AG09309 (cell line): Measurements from ENCODE around the gene WDR27.

Source experiments
- DNase-seq: peaks from one replicate; pipeline ENCODE4 v3.0.0-alpha.2; 2010; ENCODE audit warnings: low read depth
- H3K4me3 ChIP-seq: 2 replicates; pipeline ENCODE4 v1.5.1; 2011; ENCODE audit warnings: mild to moderate bottlenecking, low read depth, low read length, moderate library complexity; ENCODE audit not compliant: control insufficient read depth
- TF ChIP-seq, protein P1 (sequence below): IDR thresholded peaks from 2 replicates; pipeline ENCODE4 v1.5.1; 2011; ENCODE audit warnings: mild to moderate bottlenecking, low read depth, low read length, inconsistent platforms; ENCODE audit not compliant: insufficient read depth, control insufficient read depth; ENCODE audit errors: missing control alignments

Gene WDR27

DNA sequence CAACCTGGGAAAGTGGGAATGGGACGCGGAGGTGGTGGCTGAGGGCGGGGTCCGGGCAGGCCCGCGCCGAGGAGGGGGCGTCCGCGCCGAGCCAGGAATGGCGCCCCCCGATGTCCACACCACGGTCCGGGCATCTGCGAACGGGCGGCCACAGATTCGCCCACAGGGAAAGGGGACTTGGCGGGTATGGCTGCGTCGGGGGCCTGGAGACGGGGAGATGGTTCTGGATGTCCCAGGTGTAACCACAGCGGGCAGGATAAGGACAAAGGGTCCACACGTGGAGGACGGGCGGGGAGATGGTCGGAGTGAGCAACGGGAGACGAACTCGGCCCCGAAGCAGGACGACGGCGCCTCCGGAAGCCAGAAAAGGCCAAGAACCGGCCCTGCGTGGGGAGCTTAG is 124.6 kb downstream of the WDR27 start:
- DNase-seq = no peak
- no peak overlapping the region for H3K4me3 ChIP-seq
- TF ChIP-seq, protein P1, sequence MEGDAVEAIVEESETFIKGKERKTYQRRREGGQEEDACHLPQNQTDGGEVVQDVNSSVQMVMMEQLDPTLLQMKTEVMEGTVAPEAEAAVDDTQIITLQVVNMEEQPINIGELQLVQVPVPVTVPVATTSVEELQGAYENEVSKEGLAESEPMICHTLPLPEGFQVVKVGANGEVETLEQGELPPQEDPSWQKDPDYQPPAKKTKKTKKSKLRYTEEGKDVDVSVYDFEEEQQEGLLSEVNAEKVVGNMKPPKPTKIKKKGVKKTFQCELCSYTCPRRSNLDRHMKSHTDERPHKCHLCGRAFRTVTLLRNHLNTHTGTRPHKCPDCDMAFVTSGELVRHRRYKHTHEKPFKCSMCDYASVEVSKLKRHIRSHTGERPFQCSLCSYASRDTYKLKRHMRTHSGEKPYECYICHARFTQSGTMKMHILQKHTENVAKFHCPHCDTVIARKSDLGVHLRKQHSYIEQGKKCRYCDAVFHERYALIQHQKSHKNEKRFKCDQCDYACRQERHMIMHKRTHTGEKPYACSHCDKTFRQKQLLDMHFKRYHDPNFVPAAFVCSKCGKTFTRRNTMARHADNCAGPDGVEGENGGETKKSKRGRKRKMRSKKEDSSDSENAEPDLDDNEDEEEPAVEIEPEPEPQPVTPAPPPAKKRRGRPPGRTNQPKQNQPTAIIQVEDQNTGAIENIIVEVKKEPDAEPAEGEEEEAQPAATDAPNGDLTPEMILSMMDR = no peak

DNA sequence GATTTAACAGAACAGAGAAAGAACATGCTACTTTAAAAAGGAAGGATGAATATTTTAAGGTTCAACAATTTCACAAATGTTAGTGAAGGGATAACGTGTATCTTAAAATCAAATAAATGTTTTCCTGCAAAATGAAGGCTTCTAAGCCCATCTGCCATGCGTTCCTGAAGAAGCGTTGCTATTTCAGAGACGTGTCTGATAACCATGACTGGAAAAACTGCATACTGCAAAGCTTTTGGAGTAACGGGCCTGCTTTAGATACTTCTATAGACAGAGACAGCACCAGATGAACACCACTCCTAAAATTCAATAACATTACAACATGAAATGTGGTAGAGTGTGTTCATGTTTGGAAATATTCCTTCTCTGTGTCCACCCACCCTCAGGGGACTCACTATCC is 126.0 kb downstream of the WDR27 start:
- TF ChIP-seq, protein P1 = no peak
- DNase-seq = no peak
- no peak overlapping the region for H3K4me3 ChIP-seq

DNA sequence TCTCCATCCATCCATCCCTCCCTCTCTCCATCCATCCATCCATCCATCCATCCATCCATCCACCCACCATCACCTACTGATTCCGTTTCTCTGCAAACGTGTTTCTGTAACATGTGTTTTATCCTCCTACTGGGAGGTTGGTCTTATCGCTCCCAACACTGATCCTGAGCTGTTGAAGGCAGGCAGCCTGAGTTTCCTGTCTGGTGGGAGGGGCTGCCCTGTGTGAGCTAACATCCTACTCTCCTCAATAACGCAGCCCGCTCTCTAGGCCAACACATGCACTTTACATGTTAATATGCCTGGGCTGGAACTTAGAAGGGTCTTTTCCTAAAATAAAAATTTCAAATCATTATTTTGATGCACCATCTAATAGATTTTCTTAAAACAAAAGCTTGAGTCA is 126.5 kb downstream of the WDR27 start:
- no peak for DNase-seq
- no peak overlapping the region for H3K4me3 ChIP-seq
- TF ChIP-seq, protein P1 = no peak

DNA sequence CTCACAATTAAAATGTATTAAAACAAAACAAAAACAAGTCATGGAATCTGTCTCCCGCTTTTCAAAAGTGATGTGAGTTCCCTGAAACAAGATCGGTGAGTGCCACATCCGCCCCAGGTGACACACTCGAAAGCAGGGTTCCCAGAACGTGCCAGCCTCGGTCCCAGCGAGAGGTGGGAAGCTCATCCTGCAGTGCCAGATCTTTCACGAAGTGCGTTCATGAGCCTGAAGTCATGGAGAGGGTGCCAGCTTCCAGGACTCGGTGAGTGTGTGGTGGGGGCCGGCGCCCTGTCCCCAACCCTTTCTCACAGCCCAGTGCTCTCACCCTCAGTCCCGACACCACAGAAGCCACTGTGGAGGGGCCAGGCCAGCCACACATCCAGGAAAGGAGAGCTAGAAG is 127.4 kb downstream of the WDR27 start:
- H3K4me3 ChIP-seq = no peak overlapping the region
- TF ChIP-seq, protein P1 = no peak
- DNase-seq = no peak

DNA sequence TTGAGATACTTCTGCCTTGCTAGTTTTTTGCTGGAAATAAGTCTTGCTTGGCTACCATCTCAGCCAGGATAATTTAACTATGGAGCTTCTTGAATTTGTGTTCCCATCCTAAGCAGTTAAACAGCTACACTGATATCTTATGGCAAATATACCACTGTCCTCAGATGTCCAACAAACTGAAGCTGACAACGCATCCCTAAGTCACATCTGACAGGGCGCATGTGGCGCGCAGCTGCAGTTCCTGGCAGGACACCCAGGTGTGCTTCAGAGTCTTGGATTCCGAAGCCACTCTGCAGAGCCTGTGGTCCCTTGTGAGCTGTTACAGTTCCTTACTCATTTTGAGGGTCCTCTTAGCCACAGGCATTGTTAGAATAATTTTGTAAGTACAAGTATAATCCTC is 127.9 kb downstream of the WDR27 start:
- no peak for DNase-seq
- H3K4me3 ChIP-seq = no peak overlapping the region
- TF ChIP-seq, protein P1 = no peak

DNA sequence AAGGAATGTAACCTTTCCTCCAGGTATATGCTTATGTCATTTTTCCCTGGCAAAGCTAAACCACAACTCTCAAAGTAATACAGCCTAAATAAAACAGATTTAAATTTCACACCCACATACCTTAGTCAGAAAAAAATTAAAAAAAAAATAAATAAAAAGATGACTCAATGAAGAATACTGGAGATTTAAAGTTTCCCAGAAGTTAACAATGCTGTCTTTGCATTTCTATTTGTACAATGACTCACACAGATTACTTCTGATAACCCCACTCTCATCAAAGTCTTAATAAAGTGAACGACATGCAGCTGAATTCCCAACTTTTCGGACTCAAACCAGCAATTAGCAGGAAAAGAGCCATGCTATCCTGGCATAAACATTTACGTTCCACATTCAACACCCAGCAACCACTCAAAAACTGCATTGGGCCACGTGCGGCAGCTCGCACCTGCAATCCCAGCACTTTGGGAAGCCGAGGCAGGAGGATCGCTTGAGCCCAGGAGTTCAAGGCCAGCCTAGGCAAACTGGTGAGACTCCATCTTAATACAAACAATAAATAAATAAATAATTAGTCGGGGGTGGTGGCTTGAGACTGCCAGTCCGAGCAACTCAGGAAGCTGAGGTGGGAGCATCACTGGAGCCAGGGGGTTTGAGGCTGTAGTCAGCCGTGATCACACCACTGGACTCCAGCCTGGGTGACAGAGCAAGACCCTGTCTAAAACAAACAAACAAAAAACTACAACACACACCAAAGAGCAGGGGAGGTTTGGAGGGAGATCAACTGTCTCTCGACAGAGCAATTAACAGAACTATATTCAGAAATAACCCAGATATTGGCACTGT is 130.5 kb downstream of the WDR27 start:
- DNase-seq = no peak
- TF ChIP-seq, protein P1 = no peak
- no peak overlapping the region for H3K4me3 ChIP-seq
